GM12874 (cell line): ENCODE measurements around the gene TTC5.

Experiments
- CTCF ChIP-seq: IDR thresholded peaks from 2 replicates; pipeline ENCODE4 v1.5.1; 2011; ENCODE audit warnings: low read depth, mild to moderate bottlenecking, control low read depth, low read length, moderate library complexity; ENCODE audit not compliant: insufficient read depth

Gene TTC5

GRCh38 chr14:20295067-20295466, 10.7 kb downstream of the TTC5 start:
- TF ChIP-seq CTCF: no peak

- no peak for TF ChIP-seq CTCF
Measured at GRCh38 chr14:20294636-20295035, 11.1 kb downstream of the TTC5 start.

GRCh38 chr14:20278414-20278813, 27.3 kb downstream of the TTC5 start:
- no peak for TF ChIP-seq CTCF

- no peak for TF ChIP-seq CTCF
Measured at GRCh38 chr14:20277409-20277808, 28.3 kb downstream of the TTC5 start.

GRCh38 chr14:20274062-20274461, 31.7 kb downstream of the TTC5 start:
- TF ChIP-seq CTCF: no peak

GRCh38 chr14:20262642-20263128, 43.1 kb downstream of the TTC5 start:
- TF ChIP-seq CTCF: no peak

GRCh38 chr14:20247646-20248246, 58.0 kb downstream of the TTC5 start:
- peak; percentile 21; the same call in 1 of the 2 replicates for TF ChIP-seq CTCF
